Erythroblast (primary cell): ENCODE data around the gene RTP5.

Experiments
- GATA1 ChIP-seq: IDR thresholded peaks from 2 replicates; pipeline ENCODE4 v1.6.1; 2011; ENCODE audit warnings: low read depth, mild to moderate bottlenecking, control low read depth, low read length, moderate library complexity
- POLR2A ChIP-seq: IDR thresholded peaks from 2 replicates; pipeline ENCODE4 v1.6.1; 2011; ENCODE audit warnings: mild to moderate bottlenecking, low read length

GRCh38 chr2:241853651-241854341 lies 15.7 kb upstream of the RTP5 start:
- TF ChIP-seq POLR2A (no peak), GATA1 (no peak)
